GM12865 (cell line): Measurements from ENCODE around the gene PRAMEF9.
A peak's percentile ranks its signal among the peaks of the same experiment; 100 is the strongest.
"Not testable (repeated sequence)": the region's sequence is repeated elsewhere in the genome, so short reads cannot be mapped to it uniquely, and the experiment has no call there.

Experiments
- DNase-seq: peaks from one replicate; pipeline ENCODE4 v3.0.0; 2010; ENCODE audit warnings: low read depth
- H3K4me3 ChIP-seq: 2 replicates; pipeline ENCODE4 v1.5.1; 2011; ENCODE audit warnings: mild to moderate bottlenecking, low read depth, low read length, control low read depth
- CTCF ChIP-seq: IDR thresholded peaks from 2 replicates; pipeline ENCODE4 v1.5.1; 2011; ENCODE audit warnings: low read length, control low read depth, low read depth, inconsistent platforms; ENCODE audit not compliant: insufficient read depth; ENCODE audit errors: missing control alignments

The PRAMEF9 gene

GRCh38 chr1:13171548-13171947, at the start of gene PRAMEF9:
Gene PRAMEF9, plus strand, starts transcription at chr1:13171848. Its CDS starts 3,433 bp downstream, at chr1:13175281.
- not testable (repeated sequence) for DNase-seq

GRCh38 chr1:13155909-13156308, 15.7 kb upstream of the PRAMEF9 start, which contains the start of gene PRAMEF26:
Gene PRAMEF26, minus strand, starts transcription at chr1:13156009. Its CDS starts 2,914 bp downstream, at chr1:13153095.
- not testable (repeated sequence) for H3K4me3 ChIP-seq, DNase-seq

More at GRCh38 chr1:13171548-13171947, at the start of gene PRAMEF9:
- not testable (repeated sequence) for H3K4me3 ChIP-seq

GRCh38 chr1:13165531-13165930, 6.1 kb upstream of the PRAMEF9 start, which contains the start of gene HNRNPCL4:
Gene HNRNPCL4, minus strand, starts transcription at chr1:13165631. Its CDS starts 164 bp downstream, at chr1:13165467.
- H3K4me3 ChIP-seq, DNase-seq: not testable (repeated sequence)

GRCh38 chr1:13201309-13201708, 29.7 kb downstream of the PRAMEF9 start, which contains the start of gene PRAMEF13:
Gene PRAMEF13, minus strand, starts transcription at chr1:13201409. Its CDS starts 1,820 bp downstream, at chr1:13199589.
- H3K4me3 ChIP-seq, DNase-seq: not testable (repeated sequence)

- H3K4me3 ChIP-seq = not testable (repeated sequence)
Measured at GRCh38 chr1:13208712-13209111, 37.1 kb downstream of the PRAMEF9 start.

GRCh38 chr1:13216619-13217018, 45.0 kb downstream of the PRAMEF9 start:
- H3K4me3 ChIP-seq, DNase-seq: not testable (repeated sequence)

More at GRCh38 chr1:13208712-13209111, 37.1 kb downstream of the PRAMEF9 start:
- DNase-seq = not testable (repeated sequence)

- not testable (repeated sequence) for DNase-seq, H3K4me3 ChIP-seq
Measured at GRCh38 chr1:13219203-13219602, 47.6 kb downstream of the PRAMEF9 start.

GRCh38 chr1:13222788-13223187, 51.1 kb downstream of the PRAMEF9 start:
- not testable (repeated sequence) for DNase-seq, H3K4me3 ChIP-seq

- H3K4me3 ChIP-seq = no peak overlapping the region
Measured at GRCh38 chr1:13224480-13225060, 52.9 kb downstream of the PRAMEF9 start.

GRCh38 chr1:13225675-13226204, 54.1 kb downstream of the PRAMEF9 start, which contains the start of gene PRAMEF18:
Gene PRAMEF18, minus strand, starts transcription at chr1:13226154. Its CDS starts 48 bp downstream, at chr1:13226106.
- not testable (repeated sequence) for DNase-seq, H3K4me3 ChIP-seq

More at GRCh38 chr1:13224480-13225060, 52.9 kb downstream of the PRAMEF9 start:
- DNase-seq = no peak
- TF ChIP-seq CTCF = no peak

- DNase-seq, H3K4me3 ChIP-seq: not testable (repeated sequence)
Measured at GRCh38 chr1:13227271-13228055, 55.8 kb downstream of the PRAMEF9 start.

- peak; percentile 50 for DNase-seq
- no peak overlapping the region for H3K4me3 ChIP-seq
- peak; percentile 69 for TF ChIP-seq CTCF
Measured at GRCh38 chr1:13228343-13228781, 56.7 kb downstream of the PRAMEF9 start.
